Measurements from ENCODE around the gene CA10.

Gene CA10

DNA sequence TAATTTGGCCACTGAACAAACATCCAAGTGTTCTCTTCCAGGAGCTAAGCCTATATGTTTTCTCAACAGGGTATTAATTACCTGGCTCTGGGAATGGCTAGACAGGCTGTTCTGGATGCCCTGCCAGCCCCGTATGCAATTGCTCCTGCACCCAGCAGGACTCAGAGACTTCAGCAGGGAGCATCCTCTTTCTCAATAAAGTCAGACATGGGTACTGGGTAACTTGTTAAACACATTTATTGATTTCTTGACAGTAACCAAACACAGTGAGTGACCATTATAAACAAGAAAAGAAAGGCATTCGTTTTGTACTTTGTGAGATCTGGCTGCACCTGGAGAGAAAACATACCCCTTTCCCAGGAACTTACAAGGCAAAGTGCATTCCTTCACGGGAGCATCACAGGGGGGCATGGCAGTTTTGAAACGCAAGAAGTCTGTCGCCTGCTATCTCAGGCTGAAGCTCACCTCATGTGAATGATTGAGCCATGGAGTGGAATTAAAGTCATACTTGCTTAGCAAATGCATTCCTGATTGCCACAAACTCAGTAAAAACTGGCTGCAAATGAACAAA is 528.3 kb downstream of the CA10 start:
- DNase-seq: no peak

DNA sequence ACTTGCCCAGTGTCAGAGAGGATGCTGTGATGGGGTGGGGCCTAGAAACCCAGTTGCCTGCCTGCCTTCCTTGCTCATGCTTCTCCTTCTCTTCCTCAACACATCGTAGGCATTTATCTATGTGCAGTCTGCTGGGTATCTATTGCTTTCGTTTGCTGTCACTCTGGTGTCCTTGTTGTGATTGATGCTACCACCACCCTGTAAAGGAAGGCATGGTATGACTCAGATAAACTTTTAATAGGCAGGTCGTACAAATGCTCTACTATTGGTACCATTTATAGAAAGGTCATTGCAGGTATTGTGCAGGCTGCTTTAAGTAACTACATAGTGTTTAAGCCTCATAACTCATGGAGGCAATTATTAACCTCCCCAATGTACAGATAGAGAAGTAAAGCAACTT is 529.3 kb downstream of the CA10 start:
- no peak for DNase-seq

DNA sequence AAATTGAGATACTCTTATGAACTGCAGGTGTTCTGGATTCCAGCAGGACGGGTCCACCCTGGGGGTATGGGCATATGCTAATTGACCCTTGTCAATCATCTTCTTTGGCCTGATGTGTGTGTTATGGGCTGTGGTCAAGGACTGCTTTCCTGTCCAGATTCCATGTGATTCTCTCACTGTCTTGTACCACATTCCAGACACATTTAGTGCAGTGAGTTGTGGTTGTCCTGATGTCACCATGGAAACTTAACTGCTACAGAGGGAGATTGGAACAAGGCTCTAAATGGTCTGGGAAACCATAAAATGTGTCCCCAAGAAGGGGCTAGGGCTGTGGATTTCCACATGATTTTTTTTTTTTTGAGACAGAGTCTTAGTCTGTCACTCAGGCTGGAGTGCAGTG is 530.7 kb downstream of the CA10 start:
- no peak for DNase-seq

DNA sequence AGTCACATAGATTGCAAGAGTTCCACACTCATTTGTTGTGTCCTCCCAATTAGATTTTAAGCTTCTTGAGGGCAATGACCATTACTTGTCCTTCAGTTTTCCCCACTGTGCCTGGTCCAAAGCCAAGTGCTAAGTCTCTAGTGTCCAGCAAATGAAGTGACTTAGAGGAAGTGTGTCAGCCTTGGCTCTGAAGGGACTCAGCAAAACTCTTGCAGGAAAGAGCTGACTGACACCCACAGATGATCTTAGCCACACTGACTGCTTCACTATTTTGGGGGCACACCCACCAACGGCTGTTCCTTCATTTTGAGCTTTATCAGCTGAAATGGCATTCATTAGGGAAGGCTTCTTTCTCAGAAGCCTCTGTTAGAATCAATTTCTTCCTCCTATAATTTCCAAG is 540.0 kb downstream of the CA10 start:
- no peak for DNase-seq

DNA sequence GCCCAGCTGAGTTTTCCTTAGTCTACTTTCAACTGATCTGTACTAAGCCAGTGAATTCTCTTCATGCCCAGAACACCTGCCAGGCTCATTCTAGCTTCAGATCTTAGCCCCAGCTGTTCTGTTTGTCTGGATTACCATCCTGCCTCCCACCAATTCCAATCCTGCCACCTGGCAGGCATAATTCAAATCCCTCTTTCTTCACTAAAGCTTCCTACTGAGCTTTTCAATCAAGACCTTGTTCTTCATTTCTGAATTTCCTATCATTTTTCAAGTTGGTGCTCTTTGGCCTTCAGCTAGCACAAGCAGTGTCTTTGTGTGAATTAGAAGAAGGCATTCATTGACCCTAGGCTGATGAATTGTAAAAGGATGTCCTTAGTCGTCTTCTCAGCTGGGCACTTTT is 540.5 kb downstream of the CA10 start:
- DNase-seq: no peak

DNA sequence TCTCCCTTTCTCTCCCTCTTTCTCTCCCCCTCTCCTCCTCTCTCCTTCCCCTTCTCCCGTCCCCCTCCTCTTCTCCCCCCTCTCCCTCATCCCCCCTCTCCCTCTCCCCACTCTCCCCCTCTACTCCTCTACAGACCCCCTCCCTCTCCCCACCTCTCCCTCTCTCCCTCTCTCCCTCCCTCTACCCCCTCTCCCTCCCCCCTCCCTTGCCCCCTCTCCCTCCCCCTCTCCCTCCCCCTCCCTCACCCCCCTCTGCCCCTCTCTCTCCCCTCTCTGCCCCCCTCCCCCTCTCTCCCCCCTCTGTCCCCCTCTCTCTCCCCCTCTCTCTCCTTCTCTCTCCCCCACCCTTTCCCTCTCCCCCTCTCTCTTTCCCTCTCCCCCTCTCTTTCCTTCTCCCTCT is 545.3 kb downstream of the CA10 start:
- no peak for DNase-seq

DNA sequence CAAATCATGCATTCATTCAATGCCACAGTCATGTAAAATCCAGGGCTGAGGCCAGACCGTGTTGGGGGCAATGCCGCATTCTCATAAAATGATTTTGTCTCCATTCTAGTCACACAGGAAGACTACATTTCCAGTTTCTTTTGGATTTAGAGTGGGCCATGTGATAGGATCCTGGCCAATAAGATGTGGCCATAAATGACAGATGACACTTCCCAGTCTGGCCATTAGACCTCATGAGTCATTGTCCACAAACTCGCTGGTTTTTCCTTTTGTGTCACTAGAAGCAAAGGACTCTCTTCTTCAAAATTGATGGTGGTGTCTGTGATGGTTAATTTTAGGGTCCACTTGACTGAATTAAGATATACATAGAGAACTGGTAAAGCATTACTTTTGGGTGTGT is 545.8 kb downstream of the CA10 start:
- DNase-seq: no peak

DNA sequence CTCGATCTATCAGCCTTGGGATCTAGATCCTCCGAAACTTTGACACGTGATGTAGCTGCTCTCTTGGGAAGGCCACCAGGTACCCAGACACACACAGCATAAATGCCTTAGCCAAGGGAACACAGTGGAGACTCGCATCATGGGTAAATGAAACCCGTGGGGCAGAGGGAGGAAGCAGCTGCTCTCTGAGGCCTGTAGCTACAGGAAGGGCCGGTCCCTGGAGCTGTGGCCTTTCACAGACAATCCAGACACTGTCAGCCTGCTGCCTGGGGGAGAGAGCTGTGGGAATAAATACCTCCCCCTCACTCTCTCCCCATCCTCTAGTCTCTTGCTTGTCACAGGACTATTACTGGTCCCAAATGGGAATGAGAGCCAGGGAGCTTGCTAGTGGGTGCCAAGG is 546.9 kb downstream of the CA10 start:
- DNase-seq: no peak

DNA sequence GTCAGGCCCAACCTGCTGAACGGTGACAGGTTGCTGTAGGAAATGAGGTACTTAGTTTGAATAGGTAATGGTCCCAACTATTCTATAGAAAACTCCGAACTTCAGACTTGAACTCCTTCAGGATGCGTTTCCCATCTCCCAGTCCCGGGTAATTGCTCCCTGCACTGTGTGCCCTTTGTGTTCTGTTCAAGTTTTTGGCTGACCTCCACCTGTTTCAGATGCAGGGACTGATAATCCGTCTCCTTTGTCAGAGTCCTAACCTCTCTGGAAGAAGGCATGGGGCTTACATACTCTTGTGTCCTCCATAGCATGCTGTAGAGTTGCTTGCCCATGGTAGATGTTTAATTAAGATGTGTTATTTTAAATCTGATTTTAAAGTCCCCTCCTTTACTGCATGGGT is 547.7 kb downstream of the CA10 start:
- no peak for DNase-seq

DNA sequence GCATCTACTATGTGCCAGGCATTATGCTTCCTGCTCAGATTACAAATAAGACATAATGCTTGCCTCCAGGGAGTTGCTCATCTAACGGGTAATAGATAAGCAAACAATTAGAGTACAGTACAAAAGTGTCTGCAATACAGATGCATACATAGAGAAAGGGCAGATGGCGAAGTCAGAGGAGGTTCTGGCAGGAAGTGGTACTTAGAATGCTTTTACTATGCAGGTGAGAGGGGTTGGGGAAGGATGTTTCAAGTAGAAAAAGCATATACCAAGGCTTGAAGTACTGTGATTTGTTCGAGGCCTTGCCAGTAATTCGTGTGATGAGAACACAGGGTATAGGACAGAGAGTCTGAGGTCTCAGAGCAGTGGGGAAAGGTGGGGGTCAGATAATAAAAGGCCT is 548.4 kb downstream of the CA10 start:
- no peak for DNase-seq

DNA sequence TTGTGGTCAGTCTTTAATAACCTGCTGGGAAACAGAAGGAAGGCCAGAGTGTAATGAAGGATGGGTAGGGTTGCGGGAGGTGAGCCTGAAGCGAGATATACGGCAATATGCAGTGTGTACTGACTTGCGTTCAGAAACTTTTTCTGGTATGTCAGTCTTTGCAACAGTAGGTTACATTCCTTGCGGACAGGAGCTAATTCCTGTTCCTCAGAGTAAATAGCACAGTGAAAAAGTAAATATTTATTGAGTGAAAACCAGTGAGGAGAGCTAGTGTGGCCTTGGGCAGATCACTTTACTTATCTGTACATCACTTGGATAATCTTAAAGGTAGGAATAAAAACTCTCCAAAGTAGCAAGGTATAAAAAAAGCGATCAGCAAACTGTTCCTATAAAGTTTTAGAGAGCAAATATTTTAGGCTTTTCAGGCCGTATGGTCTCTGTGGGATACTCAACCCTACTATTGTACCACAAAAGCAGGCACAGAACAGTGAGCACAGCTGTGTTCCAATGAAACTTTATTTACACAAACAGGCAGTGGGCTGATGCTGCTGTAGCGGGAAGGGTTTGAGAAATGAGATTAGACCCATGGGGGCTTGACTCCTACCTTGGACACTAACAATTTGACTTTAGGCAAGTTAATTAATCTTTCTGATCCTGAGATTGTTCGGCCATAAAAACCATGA is 550.1 kb downstream of the CA10 start:
- DNase-seq: no peak

DNA sequence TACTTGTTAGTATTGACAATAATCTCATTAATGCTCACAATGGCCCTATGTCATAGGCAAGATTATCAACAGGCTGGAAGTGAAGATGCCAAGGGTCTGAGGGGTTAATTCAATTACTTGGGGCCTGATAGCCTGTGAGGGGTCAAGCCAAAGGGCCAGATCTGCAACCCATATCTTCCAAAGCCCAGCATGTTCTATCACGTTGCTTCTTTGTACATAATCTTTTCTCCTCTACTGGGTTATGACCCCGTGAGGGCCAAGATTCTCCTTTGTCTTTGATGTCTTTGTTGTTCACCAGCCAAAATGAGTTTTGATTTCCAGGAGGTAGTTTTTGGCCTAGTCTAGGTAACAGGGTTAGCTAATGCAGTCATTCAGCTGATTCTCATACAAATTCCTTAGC is 551.0 kb downstream of the CA10 start:
- no peak for DNase-seq

DNA sequence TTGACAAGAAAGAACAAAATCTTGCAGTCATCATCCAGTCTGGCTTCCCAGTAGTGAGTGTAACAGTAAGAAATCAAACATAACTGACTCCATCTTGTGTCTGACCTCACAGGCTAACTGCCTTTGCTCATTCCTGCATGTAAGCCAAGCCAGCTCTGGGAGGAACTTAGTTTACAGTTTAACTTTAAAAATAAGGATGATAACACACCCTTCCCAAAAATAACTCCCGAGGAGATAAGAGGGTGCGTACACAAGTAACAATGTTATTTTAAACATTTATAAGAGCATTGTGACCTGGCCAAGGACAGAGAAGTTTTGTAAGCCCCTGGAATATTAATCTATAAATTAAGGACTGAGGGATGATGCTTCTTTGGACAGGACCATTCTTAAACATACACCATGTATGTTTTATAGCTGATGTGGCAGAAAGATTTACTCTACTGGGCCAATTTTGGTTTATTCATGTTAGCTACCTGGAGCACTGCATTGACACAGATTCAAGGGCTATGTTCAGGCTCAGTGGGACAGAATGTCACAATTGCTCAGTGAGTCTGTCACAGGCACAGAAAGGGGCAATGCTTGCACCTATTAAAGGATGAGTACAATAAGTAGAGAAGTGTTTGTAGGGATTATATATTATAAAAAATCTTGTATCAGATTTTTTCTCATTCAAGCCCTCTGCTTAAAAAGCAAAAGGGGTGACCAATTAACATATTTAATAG is 554.1 kb downstream of the CA10 start:
- no peak for DNase-seq

DNA sequence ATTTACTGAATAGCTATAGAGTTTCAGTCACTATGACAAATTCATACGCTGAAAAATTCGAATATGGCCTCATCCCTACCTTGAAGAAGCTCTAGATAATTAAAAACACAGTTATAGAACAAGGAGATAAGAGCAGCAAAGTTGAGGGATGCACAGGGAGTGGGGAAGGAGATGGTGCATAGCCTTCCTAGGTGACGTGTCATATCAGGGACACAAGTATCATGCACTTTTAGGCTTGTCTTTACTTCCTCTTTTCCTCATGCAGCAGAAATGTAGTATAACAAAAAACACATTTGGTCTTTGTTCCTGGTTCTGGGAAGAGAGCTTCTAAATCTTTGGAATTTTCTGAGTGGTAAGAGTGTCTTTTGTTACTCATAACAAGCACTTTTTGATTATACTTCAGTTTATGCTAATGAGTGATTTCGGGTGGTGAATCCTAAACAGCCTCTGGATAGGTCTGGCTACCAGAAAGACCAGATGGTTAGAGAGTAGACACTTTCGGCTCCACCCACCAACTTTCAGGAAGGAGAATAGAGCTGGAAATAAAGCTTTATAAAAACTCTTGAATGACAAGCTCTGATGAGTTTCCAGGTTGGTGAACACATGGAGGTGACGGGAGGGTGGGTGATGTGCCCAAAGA is 556.8 kb downstream of the CA10 start:
- no peak for DNase-seq

DNA sequence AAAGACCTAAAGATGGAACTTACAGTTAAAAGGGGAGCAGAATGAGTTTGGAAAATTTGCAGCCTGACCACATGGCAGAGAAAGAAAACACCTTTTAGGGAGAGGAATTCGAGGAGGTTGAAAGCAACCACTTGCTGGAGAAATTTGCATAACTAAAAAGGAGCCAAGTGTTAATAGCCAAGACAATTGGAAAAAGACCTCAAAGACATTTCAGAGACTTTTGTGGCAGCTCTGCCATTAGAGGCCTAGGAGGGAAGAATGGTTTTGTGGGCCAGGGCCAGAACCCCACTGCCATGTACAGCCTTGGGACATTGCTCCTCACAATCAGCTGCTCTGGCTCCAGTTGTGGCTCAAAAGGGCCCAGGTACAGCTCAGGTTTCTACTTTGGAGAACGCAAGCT is 559.7 kb downstream of the CA10 start:
- DNase-seq: no peak

DNA sequence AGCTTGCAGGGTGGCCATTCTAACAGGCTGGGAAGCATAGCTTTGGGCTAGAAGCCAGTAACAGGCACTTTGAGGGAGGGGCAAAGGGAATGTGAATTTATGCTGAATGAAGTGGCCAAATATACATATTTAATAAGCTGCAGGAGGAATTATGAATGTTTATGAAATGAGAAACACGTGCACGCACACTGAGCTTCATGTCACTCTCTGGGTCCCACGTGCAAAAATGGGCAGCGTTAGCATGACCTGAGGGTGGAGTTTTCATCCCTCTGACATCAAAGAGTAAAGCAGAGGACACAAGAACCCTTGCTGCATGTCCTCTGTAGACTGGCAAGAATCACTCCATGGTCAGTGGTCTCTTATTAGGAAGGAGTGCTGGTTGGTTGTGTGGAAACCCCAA is 561.2 kb downstream of the CA10 start:
- no peak for DNase-seq

DNA sequence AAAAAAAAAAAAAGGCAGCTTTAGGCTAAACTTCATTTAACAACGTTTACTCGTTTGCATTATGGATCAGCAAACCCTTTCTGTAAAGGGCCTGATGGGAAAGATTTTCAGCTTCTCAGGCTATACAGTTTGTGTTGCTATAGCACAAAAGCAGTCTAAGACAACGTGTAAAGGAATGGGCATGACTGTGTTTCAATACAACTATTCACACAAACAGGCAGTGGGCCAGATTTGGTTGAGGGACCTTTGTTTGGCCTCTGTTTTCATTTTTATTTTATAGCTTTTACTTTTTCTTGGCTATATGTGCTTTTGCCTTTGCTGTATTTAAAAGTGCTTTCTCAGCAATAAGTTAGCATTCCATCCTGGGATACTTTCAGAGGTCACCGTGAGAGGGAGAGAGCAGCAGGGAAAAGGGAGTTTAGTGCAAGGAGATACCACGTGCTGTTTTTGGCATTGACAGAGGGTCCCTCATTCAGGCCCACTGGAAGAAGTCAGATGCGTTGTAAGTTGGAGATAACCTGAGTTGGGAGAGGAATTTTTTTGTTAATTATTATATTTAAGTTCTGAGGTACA is 562.6 kb downstream of the CA10 start:
- DNase-seq: no peak

DNA sequence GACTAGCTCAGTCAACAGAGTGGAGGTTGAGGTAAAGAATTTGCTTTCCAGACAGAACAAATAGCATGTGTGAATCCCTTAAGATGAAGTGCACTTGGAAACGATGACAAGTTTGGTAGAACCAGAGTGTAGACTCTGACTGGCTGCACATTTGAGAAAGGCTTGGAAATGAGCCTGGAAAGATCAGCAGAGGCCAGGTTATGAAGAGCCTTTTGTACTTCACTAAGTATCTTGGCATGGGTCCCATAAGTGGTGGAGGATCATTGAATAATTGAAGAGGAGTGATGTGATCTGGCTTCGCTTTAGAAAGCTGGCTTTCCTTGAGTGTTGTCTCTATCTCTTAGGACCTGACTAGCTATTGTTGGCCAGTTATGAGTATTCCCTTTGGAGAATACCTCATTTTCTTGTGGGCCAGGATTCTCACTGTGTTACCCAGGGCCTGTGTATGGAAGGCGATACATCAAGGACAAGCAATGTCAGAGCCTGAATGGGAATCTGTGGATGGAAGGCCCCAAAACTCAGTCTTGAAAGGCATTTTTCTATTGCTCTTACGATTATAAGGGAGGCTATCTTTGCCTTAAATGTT is 568.4 kb downstream of the CA10 start:
- no peak for DNase-seq

DNA sequence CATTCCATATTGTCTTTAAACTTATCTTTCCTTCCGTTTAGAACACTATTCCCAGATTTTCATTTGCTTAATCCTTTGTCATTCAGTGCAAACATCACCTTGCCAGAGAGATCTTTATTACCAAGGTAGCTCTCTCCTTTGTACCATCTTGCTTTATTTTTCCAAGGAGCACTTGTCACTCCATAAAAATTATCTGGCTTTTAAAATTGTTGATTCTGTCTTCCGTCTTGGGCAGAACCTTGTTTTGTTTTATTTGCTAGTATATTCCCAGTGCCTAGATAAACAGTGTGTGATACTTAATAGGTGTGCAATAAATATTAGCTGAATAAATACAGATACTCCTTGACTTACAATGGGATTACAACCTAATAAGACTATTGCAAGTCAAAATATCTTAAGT is 570.5 kb downstream of the CA10 start:
- DNase-seq: no peak

DNA sequence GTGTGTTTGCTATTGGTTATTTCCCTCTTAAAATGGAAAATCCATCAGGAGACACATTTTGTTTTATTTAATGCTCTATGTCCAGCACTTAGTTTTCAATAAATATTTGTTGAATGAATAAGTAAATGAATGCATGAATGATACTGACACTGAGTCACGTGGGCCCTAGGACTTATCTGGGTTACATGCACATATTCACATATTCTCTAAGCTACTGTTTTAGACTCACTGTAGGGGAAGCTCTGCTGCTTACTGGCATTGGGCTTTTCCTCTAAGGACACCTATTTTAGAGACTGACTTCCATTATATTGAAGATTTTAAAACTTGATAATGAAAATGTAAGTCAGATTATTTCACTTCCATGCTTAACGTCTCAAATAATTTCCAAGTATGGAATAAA is 571.0 kb downstream of the CA10 start:
- DNase-seq: no peak

DNA sequence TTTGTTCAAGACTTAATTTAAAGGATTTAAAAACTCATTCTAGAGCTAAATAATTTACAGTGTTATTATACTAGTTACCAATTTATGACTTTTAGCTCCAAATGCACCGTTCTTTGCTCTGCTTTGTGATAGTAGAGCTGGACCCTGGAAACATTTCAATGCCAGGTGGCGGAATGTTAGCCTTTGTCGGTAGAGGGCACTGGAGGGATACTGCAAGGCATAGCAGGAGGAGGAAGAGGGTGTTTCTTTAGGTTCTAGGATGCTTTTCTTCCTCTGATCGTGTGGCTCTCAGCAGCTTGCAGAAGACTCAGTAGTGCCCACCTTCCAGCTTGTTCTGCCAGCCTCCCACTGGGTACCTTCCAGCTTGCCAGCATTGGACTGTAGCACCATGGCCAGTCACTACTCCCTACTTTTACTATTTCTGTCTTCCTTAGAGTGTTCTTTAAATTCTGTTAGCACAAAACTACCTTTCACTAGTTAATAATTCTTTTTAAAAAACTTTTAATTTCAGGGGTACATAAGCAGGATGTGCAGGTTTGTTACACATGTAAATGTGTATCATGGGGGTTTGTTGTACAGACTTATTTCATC is 572.9 kb downstream of the CA10 start:
- no peak for DNase-seq

DNA sequence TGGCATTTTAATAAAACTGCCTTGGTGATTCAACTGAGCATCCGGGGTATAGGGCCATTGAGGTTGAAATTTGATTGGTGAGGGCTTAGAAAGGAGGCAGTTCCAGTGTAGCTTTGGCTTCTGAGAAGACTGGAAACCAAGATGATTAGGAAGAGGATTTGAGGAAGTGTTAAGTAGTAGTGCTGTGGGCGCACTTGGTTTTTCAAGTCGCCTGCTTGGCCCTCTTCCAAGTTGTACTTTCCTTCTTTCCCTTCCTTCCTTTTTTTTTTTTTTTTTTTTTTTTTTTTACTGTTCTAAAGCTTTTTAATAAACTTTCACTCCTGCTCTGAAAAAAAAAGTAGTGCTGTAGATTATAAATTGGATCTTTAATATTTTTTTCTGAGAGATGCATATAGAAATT is 577.6 kb downstream of the CA10 start:
- DNase-seq: no peak
